Lung microvascular endothelial cell (primary cell): ENCODE measurements around the gene IZUMO1. TPM values are rescaled to one million over a fixed set of nuclear protein-coding genes. Genes with fewer than 3 reads are reported as not detected.
A peak's percentile ranks its signal among the peaks of the same experiment; 100 is the strongest.
"Not testable (repeated sequence)": the region's sequence is repeated elsewhere in the genome, so short reads cannot be mapped to it uniquely, and the experiment has no call there.

Experiments used
- DNase-seq, 2 donors: peaks; one replicate each; pipeline versions ENCODE4 v3.0.0 to v3.0.0-alpha.2; 2010; ENCODE audit warnings: low read depth in 2 of 2
- total RNA-seq: library from RNA; depleted of rRNA; stranded (reverse); fragments of >200 nt; gene quantifications from 2 replicates; pipeline ENCODE4 v1.2.1, GENCODE V29; 2014

The IZUMO1 gene
- total RNA-seq, 1 donor from 2014 or later = 0.20 TPM

GRCh38 chr19:48738557-48739403 is 7.9 kb downstream of the IZUMO1 start:
- peak; percentile 93 to 97 for DNase-seq

- peak in 1 of 2 donors; percentile 61 for DNase-seq
Measured at GRCh38 chr19:48737360-48737998, 9.2 kb downstream of the IZUMO1 start.

GRCh38 chr19:48735031-48735615 is 11.6 kb downstream of the IZUMO1 start:
- DNase-seq = no peak

GRCh38 chr19:48734625-48735024 is 12.1 kb downstream of the IZUMO1 start:
- no peak for DNase-seq

- no peak for DNase-seq
Measured at GRCh38 chr19:48731452-48731851, 15.3 kb downstream of the IZUMO1 start.

- no peak for DNase-seq
Measured at GRCh38 chr19:48728911-48729664, 17.6 kb downstream of the IZUMO1 start.

GRCh38 chr19:48726556-48726955 is 20.2 kb downstream of the IZUMO1 start:
- peak; percentile 65 to 76 for DNase-seq

GRCh38 chr19:48724796-48725753 is 21.6 kb downstream of the IZUMO1 start:
- DNase-seq = peak; percentile 82 to 98

- no peak for DNase-seq
Measured at GRCh38 chr19:48722196-48722708, 24.5 kb downstream of the IZUMO1 start.

GRCh38 chr19:48720613-48721296 is 26.0 kb downstream of the IZUMO1 start:
- DNase-seq = no peak

- DNase-seq = no peak
Measured at GRCh38 chr19:48720251-48720612, 26.5 kb downstream of the IZUMO1 start.

- no peak for DNase-seq
Measured at GRCh38 chr19:48719263-48720171, 27.2 kb downstream of the IZUMO1 start, which contains the start of gene MAMSTR. Gene MAMSTR (minus strand): TSS chr19:48719725. CDS start chr19:48719031, 694 bp downstream.

GRCh38 chr19:48718711-48719231 is 27.9 kb downstream of the IZUMO1 start:
- no peak for DNase-seq

- not testable (repeated sequence) for DNase-seq
Measured at GRCh38 chr19:48718106-48718505, 28.6 kb downstream of the IZUMO1 start.

- DNase-seq = no peak
Measured at GRCh38 chr19:48716562-48717291, 30.0 kb downstream of the IZUMO1 start.

GRCh38 chr19:48715681-48716171 is 31.0 kb downstream of the IZUMO1 start:
- DNase-seq = no peak
